NCI-H69 (cell line): ENCODE data around the gene RPS19.
"Not testable (repeated sequence)": the region's sequence is repeated elsewhere in the genome, so short reads cannot be mapped to it uniquely, and the experiment has no call there.

Experiments
- DNase-seq: peaks from one replicate; lab custom pipeline; 2025; lab: John Stamatoyannopoulos, UW

RPS19 gene

DNA sequence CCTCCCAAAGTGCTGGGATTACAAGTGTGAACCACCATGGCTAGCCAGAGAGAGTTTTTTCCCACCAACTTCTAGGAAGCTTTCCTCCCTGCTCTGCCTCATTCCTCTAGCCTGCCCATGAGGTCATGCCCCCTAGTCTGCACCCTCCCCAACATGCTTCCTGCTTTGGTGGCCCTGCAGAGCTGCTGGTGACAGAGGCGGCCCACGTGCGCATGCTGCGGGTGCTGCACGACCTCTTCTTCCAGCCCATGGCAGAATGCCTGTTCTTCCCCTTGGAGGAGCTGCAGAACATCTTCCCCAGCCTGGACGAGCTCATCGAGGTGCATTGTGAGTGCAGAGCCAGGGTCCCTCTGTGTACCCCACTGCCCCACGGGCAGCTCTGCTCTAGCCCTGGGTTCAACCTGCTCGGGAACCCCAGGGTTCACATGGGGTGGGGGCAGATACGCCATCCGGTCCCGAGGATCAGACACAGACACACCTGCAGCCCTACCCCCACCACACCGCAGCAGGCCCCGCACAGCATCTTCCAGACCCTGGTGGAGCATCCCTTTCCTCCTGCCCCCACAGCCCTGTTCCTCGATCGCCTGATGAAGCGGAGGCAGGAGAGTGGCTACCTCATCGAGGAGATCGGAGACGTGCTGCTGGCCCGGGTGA is 41.8 kb downstream of the RPS19 start:
- DNase-seq = no peak

DNA sequence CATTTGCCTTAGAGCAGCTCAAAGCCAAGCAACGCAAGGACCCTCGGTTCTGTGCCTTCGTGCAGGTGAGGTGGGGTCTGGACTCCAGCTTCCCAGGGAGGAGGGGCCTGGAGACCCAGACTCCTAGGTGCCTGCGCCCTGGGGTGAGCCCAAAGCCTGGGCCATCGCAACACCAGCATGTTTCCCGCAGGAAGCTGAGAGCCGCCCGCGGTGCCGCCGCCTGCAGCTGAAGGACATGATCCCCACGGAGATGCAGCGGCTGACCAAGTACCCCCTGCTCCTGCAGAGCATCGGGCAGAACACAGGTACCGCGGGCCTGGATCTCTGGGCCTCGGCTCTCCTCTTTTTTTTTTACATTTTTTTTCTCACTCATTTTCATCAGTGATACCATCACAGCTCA is 42.5 kb downstream of the RPS19 start:
- DNase-seq = no peak

DNA sequence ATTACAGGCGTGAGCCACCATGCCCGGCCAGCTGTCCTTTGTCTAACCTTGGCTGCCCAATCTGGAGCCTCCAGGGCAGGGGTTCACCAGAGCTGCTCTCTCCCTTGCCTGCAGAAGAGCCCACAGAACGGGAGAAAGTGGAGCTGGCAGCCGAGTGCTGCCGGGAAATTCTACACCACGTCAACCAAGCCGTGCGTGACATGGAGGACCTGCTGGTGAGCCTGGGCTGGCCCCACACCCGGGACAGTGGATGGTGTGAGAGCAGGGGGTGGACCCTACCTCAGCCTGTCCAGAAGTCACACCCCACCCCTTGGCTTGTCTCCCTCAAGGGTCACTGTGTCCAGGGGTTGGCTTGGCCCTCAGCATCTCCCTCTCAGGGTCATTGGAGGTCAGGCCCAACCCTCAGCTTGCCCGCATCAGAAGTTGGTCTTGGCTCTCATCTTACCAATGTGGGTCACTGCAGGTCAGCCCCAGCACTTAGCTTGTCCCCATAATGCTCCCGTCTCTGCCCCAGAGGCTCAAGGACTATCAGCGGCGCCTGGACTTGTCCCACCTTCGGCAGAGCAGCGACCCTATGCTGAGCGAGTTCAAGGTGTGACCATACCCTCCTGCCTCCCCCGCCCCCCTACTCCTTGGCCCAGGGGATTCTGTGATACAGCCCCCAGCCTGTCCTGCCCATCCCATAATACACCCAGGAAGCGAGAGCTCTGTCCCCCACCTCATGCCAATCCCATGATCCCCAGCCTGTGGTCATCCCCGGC is 43.3 kb downstream of the RPS19 start:
- no peak for DNase-seq

DNA sequence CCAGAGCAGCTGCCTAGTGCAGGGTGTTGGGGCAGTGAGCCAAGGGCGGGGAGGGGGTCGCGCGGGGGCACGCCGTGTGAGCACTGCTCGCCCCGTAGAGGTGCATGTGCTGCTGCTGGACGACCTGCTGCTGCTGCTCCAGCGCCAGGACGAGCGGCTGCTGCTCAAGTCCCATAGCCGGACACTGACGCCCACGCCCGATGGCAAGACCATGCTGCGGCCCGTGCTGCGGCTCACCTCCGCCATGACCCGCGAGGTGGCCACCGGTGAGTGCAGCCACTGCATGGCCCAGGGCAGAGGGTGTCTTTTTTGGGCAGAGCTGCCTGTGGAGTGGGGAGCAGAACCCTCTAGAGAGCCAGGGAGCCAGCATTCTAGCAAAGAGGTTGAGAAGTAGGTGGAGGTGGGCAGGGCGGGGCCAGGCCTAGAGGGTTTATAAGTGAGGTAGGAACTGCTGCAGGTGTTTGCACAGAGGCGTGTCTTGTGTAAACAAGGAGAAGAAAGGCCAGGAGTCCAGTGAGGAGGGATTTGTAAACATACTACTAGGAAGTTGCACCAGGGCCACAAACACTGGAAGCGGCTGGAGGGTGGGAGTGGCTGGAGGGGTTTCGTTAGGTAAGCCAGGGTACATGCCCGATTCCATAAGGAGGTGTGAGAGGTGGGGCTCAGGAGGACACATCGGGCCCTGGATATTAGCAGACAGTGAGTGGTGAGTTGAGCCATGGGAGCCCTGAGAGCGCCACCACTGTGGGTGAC is 44.2 kb downstream of the RPS19 start:
- peak; percentile 98 for DNase-seq

DNA sequence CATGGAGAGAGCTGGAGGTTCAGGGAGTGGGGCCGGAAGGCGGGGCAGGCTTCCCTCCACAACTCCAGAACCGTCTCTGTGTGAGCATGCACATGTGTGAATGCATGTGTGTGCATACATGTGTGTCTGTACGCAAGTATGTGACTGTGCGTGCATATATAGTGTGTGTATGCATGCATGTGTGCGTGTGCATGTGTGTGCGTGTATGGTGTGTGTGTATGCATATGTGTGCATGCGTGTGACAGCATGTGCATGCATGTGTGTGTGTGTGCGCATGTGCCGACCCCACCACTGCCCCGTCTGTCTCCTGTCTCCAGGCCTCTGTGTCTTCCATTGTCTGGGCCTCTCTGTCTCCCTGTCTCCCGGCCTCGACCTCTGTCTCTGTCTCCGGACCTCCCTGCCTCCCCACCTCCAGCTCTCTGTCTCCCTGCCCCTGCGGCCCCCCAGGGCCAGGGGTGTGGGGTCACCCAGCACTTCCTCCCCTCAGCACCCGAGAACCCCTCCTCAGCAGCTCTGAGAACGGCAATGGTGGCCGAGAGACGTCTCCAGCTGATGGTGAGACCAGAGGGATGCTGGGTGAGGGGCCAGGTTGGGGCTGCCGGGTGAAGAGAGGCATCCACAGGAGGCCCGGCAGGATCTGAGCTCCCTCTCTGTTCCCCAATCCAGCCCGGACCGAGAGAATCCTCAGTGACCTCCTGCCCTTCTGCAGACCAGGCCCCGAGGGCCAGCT is 45.4 kb downstream of the RPS19 start:
- no peak for DNase-seq

DNA sequence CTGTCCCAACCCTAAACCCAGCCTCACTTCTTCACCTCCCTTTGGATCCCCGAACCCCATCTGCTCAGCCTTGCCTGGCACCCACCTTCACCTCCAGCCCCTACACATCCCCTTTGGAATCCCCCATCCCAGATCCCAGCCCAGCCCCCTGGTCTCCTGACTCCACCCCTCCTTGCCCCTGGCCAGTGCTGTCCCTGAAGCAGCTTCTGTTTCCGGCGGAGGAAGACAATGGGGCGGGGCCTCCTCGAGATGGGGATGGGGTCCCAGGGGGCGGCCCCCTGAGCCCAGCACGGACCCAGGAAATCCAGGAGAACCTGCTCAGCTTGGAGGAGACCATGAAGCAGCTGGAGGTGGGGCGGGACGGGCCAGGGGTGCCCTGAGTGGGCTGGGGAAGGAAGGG is 46.2 kb downstream of the RPS19 start:
- no peak for DNase-seq

DNA sequence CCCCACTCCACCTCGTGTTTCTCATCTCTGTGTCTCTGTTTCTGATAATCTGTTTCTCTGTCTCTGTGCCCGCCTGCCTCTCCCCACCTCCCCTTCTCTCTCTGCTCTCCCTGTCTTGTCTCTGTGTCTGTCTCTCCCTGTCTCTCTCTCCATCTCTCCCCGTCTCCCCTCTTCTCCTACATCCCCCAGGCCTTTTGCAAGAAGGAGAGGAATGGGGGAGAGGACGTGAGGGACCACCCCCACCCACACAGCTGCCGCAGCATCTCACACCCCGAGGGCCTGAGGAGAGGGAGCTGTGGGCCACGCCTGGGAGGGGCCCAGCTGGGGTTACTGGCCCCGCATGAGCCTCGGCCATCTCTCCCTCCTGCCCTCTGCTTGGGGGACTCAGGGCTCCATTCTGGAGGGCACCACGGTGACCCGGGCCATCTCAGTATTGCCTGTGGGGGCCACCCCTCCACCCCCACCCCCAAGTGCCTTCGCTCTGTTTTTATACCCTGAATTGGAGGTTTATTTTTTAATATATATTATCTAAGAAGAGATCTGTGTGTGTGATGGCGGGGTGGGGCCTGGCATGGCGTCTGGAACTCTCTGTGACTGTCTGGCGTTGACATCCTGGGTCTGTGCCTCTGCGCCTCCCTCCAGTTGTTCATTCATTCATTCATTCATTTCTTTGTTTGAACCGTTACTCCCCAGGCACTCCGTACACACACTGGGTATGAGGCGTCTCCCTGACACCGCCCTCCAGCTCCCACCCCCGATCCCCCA is 47.0 kb downstream of the RPS19 start:
- DNase-seq = no peak

DNA sequence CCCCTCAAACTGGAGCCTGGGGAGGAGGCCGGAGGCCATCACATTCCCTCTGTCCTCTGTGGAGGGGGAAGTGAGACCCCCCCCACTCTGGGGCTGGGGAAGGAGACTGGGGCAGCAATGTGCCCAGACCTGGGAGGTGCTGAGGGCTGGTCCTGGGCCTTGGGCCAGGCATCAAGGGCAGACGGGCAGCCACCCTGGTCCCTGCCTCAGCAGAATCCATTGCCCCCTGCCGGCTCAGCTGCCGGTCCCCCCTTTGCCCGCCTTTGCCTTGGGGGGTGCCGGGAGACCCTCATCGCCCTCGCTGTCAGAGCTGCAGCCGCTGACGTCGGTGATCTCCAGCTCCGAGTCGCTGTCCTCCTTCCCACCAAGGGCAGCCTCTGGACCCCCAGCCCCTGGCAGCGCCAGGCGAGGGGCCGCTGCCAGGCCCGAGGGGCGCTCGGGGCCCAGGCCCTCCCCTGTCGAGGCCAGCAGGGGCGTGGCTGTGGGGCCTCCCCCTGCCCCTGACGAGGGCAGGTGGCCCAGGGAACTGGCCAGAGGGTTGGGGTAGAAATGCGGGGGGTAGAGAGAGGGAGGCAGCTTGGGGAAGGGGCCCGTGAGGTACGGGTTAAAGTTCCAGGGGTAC is 48.0 kb downstream of the RPS19 start:
- DNase-seq = no peak

DNA sequence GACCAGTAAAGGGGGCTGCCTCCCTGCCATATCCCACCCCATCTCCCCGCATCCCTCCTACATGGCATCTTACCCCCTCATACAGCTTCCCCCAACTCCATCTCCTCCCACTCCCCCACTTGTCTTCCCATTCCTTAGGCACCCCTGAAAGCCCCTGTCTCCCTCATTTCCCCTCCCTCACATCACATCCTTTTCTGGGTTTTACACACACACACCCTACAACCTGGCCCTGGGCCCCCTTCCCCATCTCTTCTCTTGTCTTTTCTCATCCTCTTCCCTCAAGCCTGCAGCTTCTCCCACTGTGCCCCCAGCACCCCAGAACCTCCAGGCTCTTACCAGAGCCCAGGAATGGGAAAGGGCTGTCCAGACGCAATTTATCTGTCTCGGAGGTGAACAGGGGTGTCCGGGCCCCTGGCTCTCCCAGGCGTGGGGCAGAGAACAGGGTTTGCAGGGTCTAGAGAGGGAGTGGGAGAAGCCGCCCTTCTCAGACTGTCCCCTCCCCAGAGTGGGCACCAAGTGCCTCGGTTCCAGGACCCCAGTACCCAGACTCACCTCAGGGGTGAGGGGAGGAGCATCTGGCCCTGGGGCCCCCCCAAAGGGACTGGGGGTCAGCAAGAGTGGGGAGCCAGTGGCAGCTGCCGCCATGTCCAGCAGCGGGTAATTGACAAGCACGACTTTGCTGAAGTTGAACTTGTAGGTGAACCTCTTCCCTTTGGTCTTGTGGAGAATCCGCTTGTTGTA is 48.8 kb downstream of the RPS19 start:
- no peak for DNase-seq

DNA sequence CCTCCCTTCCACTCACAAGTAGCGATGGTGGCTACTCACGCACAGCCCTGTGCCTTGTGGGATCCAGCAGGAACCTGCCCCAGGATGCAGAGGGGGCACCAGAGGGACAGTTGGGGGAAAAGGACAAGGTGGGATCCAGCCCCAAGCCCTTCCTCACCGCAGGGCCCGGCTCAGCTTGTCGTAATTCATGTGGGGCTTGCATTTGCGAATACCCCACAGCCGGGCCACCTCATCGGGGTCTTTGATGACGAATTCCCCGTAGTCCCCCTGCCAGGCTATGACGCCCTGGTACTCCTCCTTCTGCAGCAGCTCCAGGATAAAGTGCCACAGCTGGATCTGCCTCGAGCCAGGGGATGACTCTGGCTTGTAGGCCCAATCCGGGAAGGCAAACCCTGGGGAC is 49.7 kb downstream of the RPS19 start:
- no peak for DNase-seq

DNA sequence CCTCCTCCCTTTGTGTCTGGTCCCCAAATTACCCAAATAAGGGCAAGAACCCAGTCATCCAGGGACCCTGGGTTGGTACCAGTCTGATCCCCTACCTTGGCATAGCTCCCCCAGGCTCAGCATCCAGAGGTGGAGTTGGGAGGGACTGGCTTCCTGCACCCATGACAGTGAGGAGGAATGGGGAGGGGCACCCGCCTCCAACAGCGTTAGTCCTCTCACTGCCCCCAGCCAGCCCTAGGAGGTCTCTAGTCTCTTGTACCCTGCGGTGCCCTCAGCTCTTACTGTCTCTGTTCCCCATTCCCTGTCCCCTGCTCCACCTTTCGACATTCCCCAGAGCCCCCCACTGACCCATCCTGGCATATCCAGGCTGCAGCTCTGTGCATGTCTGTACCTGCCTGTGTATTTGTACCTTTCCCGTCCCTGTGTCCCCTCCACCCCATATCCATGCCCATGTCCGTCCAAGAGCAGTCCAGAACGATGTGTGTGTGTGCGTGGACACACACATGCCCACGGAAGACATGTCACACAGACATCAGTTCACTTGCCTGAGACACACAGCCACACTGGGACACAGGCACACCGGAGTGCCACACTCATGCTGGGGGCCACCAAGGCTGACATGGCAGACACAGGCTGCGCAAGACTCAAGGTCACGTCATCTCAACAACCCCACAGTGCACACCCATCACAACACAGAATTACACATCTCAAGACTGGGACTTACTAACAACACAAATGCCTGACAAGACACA is 50.4 kb downstream of the RPS19 start:
- peak; percentile 25 for DNase-seq

DNA sequence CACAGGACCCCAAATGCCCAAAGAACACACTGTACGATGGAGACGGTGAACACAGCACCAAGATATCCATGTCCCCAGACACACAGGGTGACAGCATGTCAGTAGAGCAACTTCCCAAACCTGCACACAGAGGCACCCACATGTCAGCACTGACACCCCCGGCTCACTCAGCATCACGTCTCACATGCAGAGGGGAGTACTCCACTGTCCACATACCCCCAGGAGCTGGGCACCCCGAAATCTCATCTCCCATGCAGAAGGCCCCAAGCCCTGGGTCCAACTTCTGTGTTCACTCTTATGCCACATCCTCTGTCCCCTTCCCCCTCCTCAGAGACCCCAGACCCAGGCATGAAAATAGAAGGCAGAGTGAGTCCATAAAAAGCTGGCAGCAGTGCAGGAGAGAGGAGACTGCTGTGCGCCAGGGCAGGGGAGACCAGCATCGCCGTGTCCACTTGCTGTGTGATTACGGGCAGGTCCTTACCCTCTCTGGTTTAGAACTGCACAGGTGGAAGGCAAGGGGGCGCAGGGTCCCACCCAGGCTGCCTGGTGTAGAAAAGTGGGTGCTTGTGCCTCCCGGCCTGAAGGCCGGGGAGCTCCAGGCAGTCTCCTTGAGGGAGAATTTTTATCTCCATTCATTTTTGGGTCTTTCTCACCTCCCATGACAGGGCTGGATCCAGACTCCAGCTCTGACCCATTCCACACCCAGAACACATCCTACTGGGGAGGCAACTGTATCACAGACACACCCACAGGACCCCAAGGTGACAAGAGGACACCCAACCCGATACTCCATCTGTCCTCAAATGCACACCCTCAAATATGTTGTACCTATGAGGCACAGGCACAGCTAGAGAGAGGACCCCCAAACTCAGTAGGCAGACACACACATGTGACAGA is 51.2 kb downstream of the RPS19 start:
- no peak for DNase-seq

DNA sequence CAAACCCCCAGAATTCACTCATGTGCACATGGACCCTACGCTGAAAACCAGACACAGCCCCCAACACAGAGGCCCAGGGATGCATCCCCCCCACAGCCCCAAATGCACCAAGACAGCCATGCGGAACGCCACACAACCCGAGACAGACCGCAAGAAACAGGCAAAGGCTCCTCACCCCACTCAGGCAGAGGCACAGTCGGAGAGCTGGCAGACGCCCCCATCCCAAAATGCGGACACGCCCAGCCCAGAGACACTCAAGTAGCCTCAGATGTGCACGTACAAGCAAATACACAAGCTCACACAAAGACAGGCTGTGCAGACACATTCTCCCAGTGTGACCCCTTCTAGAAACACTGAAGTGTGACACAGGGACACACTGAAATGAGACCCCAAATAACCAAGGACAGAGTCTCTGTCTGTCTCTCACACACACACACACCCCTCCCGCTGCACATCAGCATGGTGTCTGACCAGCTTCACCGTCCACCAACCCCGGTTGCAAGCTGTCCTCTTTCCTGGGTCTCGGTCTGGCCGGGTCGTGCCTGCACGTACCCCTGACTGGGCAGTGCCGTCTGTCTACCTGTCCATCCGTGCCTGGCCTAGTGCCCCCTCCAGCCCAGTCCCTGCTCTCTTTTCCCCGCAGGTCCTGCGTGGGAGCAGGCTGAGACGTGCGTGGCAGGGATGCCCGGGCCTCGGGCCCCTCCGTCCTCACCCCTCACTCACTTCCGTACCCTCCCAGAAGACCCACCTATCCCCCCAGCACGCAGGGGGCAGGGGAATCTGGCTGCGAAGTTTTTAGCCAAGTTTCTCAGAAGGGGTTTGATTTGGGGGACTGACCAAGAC is 52.1 kb downstream of the RPS19 start:
- no peak for DNase-seq

DNA sequence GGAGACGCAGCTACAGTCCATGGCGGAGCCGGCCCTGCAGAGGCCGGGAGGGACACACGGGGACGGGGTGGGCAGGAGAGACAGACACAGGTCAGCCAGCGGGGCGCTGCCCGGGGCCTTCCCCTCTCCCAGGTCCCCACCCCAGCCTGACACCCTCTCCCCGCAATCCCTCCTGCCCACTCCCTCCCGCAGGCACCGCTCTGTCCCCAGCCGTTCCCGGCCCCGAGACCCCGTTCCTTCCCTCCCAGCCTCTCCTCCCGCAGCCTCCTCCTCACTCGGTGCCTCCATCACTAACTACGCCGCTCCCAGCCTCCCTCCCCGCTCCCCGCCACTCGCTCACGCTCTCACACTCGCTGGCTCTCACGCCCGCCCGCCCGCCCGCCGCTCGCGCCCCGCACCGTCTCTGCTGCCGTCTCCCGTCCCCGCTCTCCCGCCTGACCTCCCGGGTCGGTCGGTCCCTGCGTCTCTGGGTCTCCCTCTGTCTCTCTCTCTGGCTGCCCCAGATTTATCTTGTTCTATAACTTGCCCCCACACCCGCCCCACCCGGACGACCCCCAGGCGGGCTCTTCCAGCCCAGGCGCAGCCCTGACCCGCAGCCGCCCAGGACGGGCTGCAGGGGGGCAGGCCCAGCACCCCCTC is 53.0 kb downstream of the RPS19 start:
- DNase-seq = peak; percentile 39

DNA sequence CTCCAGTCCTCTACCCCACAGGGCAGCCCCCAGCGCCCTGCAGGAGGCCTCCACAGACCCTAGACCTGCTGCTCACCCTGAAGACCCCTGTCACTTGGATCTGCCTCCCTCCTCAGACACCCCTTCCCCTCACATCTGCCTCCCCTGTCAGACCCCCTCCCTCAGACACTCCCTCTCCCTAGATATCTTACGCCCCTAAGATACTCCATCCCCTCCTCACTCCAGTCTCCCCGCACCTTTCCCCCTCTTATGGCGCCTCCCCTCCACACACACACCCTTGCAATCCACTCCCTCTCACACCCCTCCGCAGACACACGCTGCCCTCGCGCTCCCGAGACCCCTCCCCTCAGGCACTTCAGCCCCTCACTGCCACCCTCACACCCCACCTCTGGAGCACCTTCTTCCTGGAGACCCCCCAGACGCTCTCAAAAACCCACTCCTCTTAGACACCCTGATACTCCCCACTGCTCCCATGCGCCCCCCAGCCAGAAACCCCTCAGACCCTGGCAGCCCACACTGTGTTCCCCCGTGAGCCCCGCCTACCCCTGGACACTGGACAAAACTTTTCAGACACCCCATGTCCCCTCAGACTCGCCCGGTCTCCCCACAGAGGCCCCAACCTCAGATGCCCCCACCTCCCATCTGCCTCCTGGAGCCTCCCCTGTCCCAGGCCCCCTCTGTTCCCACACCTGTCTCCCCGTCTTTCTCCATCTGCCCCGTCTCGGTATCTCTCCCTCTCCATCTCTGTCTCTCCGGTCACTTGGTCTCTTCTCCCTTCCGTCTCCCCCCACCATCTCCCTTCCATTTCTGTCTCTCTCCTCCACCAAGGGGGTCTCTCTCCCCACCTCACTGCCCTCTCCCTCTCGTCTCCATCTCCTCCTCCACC is 53.7 kb downstream of the RPS19 start:
- DNase-seq = no peak

DNA sequence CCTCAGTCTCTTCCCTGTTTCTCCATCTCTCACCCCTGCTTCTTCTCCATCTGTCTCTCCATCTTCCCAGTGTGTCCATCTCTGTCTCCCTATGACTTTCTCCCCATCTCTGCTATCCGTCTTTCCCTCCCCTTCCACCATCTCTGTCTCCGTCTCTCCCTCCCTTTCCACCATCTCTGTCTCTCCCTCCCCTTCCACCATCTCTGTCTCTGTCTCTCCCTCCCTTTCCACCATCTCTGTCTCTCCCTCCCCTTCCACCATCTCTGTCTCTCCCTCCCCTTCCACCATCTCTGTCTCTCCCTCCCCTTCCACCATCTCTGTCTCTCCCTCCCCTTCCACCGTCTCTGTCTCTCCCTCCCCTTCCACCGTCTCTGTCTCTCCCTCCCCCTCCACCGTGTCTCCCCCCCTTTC is 54.4 kb downstream of the RPS19 start:
- not testable (repeated sequence) for DNase-seq
